DMS153 (cell line): Measurements from ENCODE around the gene CDCA3.

Source experiments
- DNase-seq: peaks from one replicate; lab custom pipeline; 2025; lab: John Stamatoyannopoulos, UW

CDCA3 gene

DNA sequence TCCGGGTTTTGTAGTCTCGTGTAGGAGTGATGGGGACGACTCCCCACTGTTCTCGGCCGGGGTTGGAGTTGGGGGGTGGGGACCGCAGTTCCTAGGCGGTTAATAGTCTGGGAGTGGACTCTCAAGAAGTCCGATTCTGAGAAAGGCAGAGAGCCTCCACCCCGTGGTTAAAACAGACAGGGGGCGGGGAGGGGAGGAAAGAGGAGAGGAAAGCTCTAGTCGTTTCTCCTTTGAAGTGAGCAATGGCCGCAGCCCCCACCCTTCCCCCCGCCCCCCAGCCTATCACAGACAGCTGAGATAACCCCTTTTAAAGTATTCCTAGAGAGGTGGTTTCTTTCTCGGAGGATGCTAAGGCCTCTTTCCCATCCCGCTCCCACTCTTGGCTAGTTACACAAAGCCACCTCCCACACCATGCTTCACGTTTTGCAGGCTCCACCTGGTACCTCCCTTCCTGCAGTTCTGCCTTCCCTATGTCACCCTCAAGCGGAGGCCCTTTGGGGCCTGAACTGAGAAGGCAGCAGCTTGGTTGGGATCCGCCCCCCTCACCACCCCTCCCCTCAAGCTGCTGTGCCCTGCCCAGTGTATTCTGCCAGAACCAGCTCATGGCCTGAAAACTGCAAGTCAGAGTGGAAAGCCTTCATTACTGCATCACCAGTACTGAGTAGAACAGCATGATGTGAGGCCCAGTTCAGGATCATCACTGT lies 1.7 kb upstream of the CDCA3 start:
- DNase-seq = no peak

DNA sequence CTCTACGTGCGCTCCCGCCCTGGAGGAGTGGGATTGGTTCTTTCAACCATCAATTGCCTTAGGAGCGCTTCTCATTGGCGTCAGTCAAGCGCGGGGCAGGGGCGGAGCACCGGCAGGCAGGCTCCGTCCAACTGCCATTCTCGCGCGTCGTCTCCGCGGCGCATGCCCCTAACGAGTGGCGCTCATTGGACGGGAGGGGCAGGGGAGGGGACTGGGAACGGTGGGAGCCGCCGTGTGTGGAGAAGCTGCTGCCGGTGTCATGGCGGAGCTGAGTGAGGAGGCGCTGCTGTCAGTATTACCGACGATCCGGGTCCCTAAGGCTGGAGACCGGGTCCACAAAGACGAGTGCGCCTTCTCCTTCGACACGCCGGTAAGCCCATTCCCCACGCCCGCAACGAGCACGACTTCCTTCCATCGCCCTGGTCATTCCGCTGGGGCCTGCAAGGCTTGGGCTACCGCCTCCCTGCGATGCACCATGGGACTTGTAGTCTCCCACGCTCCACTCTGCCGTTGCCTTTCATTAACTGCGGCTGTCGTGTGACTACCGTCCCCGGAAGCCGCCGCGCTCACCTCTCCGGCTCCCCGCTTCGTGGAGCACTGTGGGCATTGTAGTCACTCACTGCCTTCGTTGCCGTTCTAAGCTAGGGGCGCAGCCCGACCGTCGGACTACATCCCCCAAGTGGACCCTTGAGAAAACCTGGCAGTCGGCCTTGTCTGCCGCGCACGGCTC lies 1.0 kb upstream of the CDCA3 start, which contains the start of gene USP5:
Gene USP5 (plus strand): TSS at position 230 of the 730 bp plus-strand sequence. CDS start 30 bp downstream, at position 260.
- DNase-seq = peak; percentile 99

DNA sequence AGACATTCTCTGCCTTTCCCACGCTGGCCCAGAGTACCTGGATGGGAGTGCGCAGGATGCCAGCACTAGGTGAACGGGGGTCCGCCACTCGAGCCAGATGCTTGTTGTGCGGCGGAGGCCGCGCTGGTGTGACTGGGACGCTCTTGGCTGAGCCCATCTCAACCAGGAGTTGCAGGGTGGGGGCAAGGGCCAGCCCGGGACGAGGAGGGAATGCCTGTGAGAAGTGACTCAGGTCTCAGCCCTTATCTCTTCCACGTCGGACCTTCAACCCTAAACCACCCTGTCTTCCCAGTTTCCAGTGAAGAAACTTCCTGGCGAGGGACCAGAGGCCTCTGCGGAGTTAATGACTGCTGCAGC lies 312 bp downstream of the CDCA3 start:
- no peak for DNase-seq

DNA sequence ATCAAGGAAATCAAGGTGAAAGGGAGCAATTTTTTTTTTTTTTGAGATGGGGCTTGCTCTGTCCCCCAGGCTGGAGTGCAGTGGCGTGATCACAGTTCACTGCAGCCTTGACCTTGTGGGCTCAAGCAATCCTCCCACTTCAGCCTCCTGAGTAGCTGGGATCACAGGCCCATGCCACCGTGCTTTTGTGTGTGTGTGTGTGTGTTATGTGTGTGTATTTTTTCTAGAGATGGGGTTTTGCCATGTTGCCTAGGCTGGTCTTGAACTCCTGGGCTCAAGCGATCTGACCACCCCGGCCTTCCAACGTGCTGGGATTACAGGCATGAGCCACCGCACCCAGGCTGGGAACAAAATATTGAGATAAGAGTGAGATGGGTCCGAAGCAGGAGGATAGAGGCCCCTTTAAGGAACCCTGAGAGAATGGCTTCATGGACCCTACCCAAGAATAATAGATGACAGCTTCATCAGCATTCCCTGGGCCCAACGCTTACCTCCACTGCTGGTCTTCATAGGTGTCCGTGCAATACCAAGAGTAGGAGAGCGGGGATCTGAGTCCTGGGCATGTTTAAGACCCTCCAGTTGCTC lies 1.0 kb downstream of the CDCA3 start:
- no peak for DNase-seq

DNA sequence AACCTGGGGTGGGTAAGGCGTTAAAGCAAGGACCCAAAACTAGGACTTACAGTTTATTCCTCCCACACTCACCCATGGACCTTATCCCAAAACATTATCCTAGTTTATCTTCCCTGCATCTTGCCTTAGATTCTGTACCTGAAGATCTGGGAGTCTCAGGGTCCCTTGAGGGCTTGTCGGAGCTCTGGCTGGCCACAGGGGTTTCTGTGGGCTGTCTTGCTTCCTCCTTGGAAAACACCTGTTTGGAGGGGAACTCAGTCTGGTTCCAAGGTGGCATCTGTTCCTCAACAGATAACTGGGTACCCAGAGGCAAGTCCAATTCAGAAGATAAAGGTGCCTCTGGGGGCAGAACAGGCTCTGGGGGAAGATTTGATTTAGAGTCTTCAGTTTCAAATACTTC lies 1.7 kb downstream of the CDCA3 start:
- DNase-seq = no peak

DNA sequence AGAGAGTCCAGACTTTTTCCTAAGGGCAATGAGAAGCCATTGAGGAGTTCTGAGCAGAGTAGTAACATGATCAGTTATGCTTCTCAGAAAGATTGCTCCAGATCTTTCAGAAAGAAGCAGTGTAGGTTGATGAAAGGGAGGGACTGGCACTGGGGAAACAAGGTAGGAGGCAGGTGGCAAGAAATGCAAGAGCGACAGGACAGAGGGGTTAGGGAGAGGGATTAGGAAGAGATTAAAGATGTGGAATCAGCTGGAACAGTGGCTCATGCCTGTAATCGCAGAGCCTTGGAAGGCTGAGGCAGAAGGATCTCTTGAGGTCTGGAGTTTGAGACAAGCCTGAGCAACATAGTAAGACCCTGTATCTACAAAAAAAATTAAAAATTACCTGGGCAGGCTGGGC lies 3.4 kb downstream of the CDCA3 start:
- no peak for DNase-seq

DNA sequence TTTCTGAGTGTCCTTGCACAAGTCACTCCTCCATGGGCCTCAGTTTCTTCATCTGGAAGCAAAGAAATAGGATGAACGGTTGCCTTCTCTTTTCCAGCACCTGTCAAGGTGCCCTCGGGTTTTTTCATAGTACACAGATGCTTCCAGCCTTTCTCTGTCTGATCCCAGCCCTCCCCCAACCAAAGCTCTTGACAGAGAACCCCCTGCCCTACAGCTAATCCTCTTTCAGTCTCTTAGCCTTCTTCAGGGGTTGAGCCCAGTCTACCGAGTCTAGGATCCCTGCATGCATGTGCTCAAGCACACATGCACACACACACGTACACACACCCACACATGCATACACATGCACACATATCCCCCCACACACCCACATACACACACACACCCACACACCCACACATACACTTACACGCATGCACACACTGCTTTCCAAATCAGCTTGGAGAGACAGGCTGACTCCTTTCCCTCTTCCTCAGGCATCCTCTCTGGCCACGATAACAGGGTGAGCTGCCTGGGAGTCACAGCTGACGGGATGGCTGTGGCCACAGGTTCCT lies 4.7 kb downstream of the CDCA3 start:
- DNase-seq = no peak

DNA sequence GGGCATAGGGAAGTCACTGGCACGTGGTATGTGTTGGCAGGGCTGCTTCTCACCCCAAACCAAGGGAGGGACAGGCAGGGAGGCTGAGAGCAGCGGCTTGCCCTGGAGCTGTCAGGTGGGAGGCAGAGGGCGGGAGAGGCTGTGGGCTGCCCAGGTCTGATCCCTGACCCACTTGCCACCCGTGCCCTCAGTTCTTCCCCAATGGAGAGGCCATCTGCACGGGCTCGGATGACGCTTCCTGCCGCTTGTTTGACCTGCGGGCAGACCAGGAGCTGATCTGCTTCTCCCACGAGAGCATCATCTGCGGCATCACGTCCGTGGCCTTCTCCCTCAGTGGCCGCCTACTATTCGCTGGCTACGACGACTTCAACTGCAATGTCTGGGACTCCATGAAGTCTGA lies 5.7 kb downstream of the CDCA3 start:
- no peak for DNase-seq

DNA sequence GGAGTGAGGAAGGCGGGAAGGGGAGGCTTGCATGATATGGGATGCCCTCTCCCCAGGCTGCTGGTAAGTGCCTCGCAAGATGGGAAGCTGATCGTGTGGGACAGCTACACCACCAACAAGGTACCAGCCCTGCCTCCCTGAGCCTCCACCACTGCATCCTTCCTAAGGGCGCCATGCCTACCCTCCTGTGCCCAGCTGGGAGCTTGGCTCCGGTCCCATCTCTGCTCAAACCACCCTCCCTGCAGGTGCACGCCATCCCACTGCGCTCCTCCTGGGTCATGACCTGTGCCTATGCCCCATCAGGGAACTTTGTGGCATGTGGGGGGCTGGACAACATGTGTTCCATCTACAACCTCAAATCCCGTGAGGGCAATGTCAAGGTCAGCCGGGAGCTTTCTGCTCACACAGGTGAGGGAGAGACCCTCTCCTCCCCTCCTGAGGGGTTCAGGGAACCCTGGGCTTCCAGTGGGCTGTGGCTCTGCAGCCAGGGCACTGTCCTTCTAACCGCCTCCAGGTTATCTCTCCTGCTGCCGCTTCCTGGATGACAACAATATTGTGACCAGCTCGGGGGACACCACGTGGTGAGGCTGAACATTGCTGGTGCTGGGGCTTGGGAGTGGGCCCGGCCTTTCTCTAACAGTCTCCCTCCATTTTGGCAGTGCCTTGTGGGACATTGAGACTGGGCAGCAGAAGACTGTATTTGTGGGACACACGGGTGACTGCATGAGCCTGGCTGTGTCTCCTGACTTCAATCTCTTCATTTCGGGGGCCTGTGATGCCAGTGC lies 7.8 kb downstream of the CDCA3 start:
- DNase-seq = no peak

DNA sequence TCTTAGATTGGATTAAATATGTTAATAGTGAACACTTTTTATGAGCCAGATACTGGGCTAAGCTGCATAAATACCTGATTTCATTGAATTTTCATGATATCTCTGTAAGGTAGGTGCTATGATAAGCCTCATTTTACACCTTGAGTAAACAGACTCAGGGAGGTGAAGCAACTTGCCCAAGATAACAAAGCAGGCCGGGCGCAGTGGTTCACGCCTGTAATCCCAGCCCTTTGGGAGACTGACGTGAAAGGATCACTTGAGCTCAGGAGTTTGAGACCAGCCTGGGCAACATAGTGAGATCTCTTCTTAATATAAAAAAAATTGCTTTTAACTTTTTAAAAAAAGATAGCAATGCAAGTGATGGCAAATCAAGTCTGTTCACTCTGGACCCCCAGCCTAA lies 9.0 kb downstream of the CDCA3 start:
- no peak for DNase-seq

DNA sequence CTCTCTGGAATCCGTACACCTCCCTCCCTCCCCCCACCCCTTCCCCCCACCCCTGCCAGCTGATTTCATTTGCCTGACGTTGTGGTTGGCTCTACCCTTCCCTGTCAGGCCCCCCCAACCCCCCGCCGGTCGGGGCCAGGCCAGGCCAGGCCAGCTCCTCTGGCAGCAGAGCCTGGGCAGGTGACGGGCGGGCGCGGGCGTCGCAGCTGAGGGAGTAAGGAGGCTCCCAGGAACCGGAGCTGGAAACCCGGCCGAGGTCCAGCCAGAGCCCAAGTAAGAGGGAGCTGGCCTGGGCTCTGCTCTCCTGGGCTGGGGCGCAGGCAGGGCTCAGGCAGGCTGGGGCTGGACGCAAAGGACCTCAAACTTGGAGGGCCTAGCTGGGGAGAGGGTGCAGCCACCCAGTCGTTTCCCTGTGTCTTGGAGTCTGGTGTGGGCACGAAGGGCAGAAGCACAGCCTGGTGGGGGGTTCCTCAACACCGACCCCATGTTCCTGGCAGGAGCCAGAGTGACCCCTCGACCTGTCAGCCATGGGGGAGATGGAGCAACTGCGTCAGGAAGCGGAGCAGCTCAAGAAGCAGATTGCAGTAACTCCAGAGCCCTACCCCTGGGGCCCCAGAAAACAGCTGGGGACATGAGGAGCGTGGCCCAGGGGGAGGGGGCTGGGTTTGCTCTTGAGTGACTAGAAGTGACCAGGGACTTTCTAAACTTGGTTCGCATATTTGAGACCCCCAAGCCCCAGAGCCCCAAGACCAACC lies 10.1 kb downstream of the CDCA3 start, which contains the start of gene GNB3:
Gene GNB3 (plus strand): TSS at position 165 of the 755 bp plus-strand sequence. CDS start 363 bp downstream, at position 528.
- DNase-seq = no peak

DNA sequence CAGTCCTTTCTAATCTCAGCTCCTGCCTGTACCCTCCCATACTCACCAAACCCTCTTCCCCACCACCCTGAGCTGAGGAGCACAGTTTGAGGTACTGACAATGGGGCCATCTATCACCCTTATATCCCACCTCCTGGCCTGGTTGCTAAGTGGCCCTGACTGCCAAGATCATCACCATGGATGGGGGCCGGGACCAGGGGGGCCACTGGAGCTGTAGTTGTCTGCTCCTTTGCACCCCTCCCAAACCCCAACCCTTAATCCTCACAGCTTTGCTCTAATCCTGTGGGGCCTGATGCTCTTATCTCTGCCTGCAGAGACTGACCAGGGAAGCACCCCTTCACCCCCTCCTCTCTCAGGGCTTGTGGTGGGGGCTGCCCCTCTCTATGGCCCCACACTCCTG lies 10.8 kb downstream of the CDCA3 start:
- DNase-seq = no peak

DNA sequence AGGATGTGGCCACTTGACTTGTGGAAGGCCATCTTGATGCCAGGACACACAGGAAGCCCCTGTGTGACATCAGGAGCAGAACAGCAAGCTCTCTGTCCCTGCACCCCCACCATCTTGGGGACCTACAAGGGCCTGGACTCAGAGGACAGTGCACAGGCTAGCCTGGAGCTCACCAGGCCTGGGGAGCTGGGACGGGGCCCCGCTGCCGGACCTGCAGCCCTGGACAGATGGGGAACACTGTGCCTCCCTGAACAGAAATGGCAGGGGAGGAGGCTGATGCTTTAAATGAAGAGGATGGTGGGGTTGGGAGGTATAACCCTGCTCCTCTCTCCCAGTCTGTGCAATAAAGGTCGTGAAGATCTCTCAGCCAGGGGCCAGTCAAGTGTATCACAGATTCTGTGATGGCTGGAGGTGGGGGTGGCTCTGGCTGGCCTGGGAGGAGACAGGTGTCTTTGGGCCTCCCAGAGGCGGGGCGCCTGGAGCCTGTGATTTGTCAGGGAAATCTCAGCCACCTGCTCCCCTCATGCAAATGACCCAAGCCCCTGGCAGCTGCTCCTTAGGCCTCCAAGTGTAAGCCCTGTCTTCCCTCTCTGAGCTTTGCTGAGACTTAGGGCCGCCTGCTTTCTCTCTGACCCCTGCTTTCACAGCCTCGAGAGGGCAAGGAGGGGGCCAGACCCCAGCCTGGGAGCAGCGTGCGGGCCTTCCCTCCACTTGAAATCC lies 11.4 kb downstream of the CDCA3 start:
- DNase-seq = no peak

DNA sequence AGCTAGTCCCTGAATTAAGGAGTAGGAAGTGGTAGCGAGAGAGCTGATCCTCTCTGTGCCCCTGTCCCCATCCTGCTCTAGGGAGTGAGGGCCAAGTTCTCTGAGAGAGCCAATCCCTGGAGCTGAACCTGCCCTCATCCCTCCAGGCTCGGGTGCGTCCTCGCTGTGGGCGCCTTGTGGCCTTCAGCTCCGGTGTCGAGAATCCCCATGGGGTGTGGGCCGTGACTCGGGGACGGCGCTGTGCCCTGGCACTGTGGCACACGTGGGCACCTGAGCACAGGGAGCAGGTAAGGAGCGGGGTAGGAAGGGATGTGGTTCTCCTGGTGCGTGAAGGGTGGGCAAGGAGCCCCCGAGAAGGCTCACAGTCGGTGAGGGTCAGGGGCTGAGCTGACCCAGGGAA lies 12.2 kb downstream of the CDCA3 start:
- DNase-seq = no peak

DNA sequence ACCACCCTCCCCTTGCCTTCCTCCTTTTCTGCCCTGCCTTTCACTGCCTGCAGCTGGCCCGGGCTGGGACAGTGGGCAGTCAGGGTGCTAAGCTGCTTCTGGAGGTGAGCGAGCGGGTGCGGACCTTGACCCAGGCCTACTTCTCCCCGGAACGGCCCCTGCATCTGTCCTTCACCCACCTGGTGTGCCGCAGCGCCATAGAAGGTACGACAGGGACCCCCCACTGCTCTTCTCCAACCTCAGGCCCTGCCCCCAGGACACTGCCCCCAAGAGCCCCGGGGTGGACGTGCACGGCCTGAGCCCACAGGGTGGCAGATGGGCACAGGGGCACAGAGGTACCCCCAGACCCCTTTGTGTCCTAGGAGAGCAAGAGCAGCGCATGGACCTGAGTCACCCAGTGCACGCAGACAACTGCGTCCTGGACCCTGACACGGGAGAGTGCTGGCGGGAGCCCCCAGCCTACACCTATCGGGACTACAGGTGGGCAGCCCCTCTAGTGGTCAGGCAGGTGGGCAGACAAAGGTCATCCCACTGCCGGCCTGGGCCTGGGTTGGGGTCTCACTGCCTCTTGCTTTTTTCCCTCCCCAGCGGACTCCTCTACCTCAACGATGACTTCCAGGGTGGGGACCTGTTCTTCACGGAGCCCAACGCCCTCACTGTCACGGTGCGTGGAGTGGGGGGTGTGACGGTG lies 13.6 kb downstream of the CDCA3 start:
- no peak for DNase-seq

DNA sequence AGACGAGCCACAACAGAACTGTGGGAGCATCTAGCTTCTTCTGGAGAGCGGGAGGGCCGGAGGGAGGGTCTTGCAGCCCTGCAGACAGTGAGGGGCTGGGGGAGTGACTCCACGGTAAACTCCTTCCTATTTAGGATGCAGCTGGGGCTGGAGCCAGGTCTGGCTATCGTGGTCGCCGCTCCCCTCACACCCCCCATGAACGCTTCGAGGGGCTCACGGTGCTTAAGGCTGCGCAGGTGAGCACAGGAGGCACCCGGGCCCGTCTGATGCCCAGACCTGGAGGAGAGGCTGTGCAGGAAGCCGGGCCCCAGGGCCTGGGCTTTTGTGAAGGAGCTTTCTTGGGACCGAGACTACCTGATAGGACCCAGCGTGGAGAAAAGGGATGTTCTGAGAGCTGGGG lies 14.2 kb downstream of the CDCA3 start:
- no peak for DNase-seq

DNA sequence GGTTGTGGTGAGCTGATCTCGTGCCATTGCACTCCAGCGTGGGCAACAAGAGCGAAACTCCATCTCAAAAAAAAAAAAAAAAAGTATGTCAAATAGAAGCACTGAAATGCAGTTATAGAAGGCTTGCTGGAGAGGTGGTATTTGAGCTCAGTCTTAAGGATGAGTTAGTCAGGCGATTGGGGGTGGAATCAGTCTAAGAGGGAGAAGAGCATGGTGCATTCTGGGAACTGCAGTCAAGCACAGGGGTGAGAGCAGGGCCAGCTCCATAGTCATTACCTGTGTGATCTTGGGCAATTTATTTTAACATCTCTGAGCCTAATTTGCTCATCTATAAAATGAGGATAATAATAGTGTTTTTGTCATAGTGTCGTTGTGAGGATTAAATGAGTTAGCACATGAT lies 16.2 kb downstream of the CDCA3 start:
- no peak for DNase-seq

DNA sequence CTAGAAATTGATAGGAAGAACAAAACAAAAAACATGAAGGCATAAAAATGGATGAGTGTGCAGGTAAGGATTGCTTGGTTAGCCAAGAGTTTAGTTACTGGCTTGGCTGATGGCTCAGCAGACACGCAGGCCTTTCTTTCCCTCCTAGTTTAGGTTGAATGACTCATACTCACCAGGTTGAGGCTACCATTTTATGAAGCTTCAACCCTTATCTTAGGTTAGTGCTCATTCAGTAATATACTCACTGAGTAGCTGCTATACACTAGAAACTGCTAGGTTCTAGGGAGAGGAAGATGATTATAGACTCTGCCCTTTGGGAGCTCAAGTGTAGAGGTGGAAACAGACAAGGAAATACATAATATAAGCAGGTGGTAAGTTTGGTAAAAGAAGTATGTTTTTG lies 16.8 kb downstream of the CDCA3 start:
- DNase-seq = no peak

DNA sequence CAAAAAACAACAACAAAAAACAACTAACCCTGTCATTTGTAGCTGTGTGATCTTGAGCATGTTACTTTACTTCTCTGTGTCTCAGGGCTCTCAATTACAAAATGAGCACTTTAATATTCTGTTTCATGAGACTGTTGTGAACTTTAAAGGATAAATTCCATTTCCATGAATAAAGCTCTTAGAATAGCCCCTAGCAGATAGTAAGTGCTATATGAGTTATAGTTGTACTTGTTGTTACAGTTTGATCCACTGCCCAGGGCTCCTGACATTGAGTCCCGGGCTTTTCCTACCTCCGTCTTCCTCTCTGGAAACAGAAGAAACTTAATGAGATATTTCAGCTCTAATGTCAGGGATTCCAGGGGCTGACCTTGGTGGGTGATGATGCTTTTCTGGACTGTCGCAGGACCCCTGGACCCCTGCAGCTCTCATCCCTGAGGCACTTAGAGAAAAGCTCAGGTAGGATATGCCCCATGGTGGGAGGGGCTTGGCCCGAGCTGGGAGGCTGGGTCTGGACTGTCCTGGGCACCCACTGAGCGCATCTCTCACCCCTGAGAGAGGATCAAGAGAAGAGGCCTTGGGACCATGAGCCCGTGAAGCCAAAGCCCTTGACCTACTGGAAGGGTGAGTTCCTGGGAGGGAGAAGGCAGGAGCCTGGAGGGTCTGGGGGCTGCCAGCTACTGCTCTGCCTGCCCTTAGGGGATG lies 17.7 kb downstream of the CDCA3 start:
- DNase-seq = no peak

DNA sequence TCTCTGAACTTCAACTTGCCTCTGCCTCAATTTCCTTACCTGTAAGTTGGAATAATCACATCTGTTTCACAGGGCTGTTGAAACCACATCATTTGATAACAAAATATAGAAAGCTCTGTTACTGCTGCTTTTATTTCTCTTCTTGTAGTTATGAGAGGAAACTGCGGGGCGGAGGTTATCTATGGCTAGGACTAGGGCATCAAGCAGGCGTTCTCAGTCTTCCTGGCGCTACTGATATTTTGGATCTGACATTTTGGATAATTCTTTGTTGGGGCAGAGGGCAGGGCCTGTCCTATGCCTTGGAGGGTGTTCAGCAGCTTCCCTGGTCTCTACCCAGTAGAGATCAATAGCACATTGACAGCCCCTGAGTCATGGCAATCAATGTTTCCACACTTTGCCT lies 19.0 kb downstream of the CDCA3 start:
- DNase-seq = no peak
